ENCODE results near the gene LINC01488.

The LINC01488 gene
- total RNA-seq, result 0 reads per million in 2 donors

DNA sequence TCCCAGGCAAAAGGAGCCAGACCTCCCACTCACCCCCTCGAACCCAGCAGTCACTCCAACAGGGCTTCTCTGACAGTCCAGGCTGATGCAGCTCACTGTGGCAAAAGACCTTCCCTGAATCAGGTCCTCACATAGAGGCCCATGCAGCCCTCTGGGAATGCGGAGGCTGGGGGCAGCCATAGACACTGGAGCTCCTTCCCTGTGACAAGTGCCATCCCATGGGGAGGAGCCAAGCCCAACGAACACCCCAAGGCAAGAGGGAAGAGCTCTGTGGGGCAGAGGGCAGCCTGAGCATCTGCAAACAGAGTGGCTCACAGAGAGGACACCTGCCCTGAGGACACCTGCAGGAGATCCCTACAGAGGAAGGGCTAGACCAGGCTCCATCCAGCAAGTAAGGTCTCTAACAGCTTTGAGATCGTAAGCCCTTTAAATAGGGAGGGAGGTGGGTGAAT is at the start of gene LINC01488:
TSS of gene LINC01488 (plus strand) at position 271 of the 452 bp plus-strand sequence.
- no peak for DNase-seq

DNA sequence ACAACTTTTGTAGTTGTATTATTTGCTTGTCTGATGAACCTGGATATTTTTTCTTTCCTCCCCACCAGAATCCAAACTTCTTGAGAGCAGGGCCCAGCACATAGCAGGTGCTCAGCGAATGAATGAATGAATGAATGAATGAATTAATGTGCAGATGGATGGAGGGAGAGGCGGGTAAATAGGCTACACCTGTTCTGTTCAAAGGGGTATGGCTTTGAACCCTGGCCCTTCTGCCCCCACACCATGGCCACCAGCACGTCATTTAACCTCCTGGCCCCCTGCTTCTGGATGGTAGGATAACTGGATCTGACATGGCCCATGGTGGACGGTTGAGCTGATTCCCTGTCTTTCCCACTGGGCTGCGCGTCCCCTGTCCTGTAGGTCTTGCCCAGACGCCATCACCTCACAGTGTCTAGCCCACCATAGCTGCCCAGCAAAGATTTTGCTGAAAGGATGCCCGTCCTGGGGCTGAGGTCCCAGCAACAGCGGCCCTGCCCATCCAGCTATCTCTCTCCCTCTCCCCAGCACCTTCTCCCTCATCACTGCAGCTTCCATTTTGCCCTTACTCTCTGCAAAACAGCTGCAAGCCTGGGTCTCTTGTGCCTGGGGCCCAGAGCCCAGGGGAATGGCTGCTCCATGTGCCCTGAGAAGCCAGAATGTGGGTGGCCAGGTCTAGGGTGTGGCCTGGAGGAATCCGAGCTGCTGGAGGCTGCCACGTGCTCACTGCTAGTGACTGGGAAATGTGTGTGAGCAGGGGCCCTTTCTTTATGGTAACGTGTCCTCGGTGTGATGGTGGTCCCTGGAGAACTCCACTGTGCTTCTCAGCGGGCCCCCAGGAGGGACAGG is 49.3 kb upstream of the LINC01488 start:
- DNase-seq, result no peak

DNA sequence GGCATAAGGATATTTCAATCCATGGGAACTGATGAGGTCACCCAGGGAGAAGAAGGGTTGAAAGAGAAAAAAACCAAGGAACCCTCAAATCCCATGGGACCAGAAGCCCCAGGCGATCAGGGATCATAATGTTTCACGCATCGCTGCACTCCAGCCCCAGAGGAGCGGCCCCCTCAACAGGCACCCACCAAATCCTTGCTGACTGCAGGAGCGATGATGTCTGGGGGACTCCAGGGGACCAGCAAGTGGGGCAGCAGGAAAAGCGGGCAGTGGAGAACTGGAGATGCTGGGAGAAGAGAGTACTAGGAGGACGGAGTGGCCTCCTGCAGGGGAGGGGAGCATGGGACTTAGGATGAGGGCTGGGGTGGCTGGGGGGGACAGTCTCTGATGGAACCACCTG is 47.7 kb upstream of the LINC01488 start:
- DNase-seq, result no peak

DNA sequence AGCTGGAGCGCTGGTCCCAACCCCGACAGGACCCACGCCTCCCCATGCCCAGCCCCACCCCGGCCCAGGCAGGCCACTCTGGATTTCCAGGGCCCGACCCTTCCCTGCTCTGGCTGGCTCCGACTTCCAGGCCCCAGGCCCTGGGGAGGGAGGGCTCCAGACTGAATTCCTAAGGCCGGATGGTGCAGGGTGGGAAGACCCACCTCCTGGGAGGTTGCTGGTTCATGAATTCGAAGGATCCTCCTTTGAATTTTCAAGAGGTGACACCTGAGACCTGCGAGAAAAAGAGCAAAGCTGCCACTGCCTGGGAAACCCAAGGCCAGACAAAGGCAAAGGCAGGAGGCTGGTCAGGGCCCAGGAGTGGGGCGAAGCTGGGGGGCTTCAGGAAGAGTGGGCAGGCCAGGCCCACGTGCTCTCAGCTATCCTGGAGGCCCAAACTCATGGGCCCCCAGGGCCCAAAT is 47.0 kb upstream of the LINC01488 start:
- no peak for DNase-seq

DNA sequence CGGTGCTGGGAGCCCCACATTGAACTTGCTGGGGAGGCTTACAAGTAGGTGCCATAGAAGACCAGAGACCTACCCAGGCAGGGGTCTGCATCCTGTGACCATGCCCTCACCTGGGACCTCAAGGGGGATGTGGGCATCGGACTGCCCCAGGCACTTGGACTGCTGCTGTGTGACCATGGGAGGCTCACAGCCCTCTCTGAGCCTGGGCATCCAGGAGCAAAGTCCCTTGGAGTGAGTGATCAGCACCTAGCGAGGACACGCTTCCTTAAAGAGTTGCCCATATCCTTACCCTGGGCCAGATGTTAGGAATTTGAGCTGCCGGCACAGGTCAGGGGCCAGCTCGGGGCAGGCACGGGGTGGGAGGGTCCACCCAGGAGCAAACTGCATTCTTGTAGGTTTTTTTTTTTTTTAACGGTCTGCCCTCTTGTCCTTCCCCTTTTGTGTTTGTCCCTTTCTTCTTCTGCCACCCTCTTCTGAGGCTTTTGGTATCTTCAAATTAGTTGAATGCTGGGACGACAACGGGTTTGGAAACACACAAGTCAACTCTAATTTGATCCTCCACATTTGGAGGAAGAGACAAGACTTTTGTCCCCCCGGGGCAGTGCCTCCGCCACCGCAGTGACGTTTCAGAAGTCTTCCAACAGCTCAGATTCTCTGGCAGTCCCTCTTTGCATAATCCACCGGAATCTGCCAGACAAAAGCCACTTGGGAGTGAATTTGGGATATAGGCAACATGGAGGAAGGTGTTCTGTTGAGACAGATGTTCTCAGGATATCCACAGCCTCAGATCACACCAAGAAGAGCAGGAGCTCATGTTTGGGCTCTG is 46.1 kb upstream of the LINC01488 start:
- DNase-seq, result no peak

DNA sequence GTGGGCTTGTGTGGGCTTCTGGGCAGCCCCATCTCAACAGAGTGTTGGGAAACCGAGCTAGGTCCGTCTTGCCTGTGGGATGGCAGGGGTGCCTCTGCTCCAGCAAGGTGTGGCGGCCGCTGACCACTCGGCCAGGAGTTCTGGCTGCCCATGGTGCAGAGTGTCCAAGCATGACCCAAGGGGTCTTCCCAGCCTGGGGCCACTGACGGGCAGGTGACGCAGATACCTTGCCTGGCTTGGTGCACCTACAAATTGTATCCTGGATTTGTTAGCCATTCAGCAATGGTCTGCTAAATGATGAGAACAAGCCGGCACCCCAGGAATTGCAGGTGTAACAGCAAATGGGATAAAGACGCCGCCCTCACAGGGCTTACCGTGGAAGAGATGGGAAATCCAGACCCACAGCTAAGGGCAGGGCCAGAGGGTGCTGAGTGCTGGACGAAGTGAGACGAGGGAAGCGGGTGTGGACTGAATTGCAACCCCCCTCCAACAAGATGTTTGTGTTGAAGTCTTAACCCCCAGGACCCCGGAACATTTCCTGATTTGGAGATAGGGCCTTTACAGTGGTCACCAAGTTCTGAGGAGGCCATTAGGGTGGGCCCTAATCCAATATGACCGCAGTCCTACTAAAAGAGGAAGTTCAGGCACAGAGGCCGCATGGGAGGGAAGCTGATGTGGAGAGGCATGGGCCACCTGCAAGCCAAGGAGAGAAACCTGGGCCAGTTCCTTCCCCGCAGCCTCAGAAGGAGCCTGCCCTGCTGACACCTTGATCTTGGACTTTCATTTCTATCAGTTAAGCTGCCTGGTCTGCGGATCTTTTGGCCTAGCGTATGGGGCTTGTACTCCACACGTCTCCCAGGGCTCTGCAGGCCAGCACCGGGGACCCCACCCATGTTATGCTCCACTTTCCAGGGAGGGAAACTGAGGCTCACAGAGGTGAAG is 45.2 kb upstream of the LINC01488 start:
- no peak for DNase-seq

DNA sequence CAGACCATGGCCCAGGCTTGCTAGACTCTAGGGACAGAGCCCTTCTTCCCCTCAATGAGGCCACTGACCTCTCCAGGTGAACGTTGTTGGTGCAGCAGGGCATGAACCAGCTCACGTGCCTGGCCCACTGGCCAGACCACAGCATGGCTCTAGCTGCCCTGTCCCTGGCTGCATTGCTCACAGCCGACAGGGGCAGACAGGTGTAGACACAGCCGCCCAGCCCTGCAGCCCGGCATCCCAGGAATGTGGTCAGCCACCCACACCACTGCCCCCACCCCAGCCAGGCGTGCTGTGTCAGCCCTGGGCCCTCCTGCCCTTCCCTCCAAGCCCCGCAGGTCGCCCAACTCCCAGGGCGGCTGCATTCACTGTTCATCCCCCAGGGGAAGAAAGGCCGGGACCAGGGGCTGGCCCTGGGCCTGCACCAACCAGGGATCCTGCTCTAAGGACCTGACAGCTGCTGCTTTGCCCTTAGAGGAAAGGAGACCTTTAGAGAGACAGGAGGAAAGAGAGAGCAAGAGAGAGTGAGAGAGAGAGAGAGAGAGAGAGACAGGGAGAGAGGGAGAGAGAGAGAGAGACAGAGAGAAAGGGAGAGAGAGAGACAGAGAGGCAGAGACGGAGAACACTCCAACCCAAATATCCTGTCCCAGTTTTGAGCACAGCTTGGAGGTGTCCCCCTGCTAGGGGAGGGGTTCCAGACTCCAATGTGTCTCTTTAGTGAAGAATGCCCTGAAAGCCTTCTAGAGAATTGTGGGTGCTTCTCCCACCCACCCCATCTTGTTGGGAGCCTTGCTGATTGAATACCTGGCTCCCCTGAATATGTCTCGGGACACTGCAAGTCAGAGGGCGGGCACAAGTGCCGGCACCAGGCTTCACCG is 44.2 kb upstream of the LINC01488 start:
- DNase-seq, result no peak

DNA sequence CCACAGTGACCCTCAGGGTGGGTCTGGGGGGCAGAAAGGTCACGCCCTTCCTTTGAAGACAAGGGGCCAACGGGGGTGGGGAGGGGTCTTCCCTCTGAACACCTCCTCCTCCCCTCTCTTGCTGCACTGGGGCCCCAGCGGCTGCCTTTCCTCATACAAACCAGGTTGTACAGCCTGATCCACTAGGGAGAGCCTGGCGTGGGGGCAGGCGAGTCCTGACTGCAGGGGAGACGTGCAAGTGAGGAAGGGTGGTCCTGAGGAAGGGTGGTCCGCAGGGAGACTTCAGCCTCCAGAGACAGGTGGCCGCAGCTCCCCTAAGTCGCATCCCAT is 43.6 kb upstream of the LINC01488 start:
- DNase-seq, result no peak

DNA sequence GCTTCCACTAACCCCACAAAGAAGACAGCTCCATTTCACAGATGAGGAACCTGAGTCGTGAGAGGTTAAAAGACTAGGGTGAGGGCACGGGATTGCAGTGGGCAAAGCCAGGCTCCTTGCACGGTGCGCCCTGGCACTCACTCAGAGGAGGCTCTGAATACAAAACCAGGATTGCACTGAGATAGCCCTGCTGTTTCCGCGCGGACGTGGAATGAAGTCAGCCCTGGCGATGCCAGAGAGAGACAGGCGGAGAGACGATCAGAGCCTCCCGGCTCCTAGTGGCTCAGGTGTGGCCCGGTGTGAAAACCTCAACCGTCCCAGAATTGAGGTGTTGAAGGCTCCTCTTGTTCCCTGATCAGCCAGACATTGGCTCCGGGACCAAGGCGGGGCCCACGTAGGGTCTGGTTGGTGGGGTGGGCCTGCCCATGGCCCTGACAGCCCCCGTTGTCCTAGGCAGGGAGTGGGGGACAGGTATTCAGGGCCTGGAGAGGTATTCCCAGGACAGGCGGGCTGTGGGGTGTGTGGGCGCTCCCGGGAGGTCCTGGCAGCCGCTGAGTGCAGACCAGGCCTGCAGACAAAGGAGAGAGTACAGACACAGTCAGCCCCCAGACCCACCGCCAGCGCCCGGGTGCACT is 43.1 kb upstream of the LINC01488 start:
- DNase-seq, result no peak

DNA sequence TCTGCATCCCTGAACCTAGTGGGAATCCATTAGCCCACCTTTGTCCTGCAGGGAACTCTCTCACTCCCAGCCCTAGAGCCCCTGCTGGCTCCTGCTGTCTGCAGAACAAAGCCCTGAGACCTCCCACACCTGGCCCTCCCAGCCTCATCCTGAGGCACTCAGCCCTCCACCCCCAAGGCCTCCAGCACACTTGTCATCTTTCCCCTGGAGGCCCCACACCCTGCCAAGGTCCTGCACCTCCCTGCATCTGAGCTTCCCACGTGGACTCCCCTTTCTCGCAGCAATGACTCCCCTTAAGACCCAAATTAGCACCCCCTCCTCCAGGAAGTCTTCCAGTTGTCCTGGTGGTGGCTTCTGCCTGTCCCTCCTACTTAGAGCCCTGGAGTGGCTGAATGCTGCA is 42.3 kb upstream of the LINC01488 start:
- no peak for DNase-seq

DNA sequence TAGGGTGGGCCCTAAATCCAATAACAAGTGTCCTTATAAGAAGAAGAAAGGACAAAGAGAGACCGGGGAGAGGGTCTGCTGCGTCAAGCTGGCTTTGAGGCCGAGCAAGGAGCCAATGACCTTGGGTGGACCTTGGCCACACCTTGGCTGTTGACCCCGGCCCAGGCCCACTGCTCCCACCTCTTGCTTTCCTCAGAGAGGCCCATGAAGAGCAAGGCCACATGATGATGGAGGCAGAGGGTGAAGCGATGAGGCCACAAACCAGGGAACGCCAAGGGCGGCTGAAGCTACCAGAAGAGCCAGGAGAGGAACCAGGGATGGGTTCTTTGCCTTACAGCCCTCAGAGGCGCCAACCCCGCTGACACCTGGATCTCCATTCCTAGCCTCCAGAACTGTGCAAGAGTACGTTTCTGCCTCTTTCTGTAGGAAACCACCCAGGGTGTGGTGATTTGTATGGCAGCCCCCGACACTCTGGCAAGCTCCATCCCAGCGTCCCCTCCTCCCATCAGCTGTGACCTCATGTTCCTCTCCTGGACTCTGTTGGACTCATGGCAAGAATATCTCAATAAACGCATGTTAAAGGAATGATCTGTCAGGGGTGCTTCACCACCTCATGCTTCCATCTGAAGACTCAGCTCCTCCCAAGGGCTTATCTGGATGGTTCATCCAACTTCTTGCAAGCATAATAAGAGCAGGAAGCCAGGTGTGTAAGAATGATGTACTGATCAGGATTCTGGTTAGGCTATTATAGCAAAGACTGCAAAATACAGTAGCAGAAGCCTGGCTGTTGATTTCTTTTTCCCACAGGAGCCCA is 41.6 kb upstream of the LINC01488 start:
- no peak for DNase-seq

DNA sequence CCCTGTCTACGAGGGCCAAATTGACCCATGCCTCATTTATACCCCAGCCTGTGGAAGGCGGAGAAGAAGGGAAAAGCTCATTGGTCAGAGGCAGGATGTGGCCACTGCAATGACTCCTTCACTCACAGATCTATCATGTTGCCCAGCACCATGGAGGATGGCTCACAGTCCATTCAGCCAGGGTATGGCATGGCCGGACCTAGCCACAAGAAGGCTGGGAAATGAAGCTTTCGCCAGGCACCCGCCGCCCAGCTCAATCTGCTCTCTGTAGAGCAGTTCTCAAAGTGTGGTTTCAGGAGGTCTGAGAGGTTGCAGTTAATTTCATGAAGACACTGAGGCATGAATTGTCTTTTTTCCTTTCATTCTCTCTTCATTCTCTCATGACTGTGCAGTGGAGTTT is 40.6 kb upstream of the LINC01488 start:
- DNase-seq, result no peak

DNA sequence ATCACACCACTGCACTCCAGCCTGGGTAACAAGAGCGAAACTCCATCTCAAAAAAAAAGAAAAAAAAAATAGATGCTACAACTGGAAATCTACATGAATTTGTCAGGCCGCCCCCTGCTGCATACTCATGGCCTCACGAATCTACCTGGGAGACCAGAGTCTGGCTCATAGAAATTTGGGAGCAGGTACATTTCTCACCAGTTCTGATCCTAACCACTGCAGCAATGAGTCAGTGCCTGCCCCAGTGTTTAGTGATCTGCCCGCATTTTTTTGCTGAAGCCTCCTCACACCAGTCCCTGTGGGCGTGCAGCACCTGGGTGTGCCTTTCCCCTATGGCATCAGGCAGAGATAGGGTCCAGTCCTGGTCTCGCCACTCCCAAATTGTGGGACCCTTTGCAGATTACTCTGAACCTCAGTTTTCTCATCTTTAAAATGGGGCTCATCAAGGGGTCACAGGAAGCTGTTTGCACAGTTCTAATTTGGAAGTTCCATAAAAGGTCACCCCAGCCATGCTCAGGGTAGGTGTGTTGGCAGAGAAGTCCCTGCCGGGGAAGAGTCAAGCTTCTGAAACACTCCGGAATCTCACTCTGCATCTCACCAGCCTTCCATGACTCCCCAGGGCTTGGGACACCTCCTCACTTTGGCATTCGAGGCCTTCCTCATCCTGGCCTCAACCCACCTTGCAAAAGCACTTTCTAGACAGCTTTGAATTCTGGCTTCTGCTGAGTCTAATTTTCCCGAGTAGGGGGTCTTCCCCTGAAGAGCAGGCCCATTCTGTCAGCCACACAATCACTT is 39.3 kb upstream of the LINC01488 start:
- no peak for DNase-seq

DNA sequence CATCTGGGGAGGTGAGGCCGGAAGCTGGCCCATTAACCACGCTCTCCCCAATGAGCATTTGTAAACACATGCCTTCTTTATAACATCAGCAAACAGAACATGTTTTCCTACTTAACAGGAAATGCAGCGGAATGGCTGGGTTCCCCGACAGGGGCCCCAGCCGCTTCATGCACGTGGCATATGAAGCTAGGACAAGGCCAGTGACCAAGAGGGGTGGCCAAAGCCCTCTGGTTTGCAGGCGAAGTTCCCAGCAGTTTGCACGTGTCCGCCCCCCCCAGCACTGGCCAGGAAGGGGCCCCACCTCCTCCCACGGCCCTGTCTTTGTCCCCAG is 38.7 kb upstream of the LINC01488 start:
- DNase-seq, result no peak

DNA sequence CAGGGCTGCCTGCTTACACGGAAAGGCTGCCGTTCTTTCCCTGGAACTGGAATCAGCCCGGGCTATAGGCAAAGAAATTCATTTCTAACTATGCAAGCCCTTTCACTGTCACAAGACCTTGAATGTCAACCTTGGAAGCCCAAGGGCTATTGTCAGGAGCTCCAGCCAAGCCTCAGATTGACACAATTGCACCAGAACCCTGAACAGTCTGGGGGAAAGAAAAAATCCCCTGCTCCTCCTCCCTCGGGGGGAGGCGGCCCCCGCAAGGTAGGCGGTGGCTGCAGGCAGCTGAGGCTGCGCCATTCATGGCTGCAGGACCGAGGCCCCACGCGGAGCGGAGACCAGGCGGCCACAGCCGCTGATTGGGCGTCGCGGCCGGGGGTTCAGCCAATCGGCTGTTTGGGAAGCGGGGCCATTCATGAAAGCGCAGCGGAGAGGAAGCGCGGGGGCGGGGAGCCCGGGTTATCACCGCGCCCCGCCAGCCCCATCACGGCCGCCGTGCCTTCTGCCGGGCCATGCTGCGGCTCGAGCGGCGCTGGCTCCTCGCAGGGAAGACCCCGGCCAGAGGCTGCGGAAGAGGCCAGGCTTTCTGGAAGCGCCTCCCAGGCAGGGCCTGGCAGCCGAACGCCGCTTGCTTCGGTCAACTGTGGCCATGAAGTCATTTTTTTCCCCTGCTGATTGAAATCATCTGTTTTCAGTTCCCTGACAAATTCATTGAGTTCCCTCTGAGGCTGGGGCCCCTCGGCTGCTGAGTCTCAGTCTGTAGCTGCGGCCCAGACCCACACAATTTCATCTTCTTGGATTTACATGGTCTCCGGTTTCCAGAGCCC is 38.1 kb upstream of the LINC01488 start:
- DNase-seq, result peak; percentile 12 to 68 (median 44)

DNA sequence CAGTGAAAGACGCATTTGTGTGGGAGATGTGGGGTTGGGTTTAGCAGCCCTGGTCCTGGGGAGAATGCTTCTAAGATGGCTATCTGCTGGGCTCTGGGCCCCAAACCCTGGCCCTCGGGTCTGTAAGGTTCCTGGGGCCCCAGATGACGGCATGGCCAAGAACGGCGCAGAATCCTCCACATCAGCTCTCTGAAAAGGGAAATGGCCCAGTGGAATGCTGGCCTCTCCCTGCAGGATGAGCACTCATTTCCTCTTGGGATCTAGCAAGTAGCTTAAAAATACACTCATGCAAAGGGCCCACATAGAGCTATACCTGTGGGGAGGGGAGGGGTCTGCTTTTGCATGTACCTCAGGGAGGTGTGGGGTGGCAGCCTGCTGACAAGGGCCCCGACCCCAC is 37.5 kb upstream of the LINC01488 start:
- no peak for DNase-seq

DNA sequence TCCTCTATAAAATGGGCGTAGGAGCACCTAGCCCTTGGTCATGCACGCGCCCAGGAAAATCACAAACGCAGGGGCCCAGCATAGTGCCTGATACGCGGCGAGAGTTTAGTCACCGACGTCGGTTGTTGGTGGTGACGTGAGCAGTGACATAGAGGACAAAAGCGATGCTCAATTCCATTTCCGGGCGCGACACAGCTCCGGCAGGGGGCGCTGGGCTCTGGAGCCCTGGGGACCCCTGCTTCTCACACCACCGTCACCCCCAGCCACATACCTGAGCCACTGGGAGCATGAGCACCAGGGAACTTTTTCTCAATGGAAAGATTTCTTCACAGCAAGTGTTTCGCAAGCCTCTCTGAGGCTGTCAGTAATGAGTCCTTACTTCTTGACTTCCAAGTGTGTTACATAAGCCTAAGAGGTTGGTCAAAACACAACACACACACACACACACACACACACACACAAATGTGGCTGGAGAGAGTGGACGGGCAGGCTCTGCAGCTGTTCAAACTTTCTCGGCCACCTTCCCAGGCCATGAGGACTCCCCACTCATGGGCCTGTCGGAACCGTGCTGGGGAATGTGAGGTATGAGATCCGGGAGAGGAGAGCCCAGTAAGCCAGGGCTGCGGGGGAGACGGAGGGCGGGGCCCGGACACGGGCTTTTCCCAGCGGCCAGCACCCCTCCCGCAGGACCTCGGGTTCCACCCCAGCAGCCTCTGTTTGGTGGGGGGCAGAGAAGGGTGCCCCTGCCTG is 36.9 kb upstream of the LINC01488 start:
- DNase-seq, result no peak

DNA sequence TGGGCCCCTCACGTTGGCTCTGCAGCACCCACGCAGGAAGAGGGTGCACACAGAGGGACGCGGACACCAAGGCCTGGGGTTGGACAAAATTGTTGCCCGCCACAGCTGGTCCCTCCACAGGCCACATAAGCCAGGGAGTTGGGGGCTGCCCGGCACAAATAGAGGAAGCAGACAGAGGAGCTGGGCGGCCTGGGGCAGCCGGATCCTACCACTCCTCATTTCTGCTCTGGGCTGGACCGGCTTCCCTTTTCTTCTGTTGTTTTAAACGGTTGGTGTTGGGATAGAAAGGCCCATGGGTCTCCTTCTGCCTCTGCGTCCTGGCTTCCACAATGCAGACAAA is 36.4 kb upstream of the LINC01488 start:
- no peak for DNase-seq
